DOHH2 (cell line): ENCODE data around the gene OR13J1.

Source experiments
- CTCF ChIP-seq: fragments of 200-600 bp; sonication (generic); IDR thresholded peaks from one replicate; pipeline ENCODE4 v1.5.1; 2014; ENCODE audit warnings: antibody characterized with exemption, mild to moderate bottlenecking, low read depth, low read length; ENCODE audit not compliant: poor library complexity, severe bottlenecking
- EZH2phosphoT487 ChIP-seq: fragments of 200-600 bp; sonication (generic); IDR thresholded peaks from 2 replicates; pipeline ENCODE4 v1.6.1; 2017; ENCODE audit warnings: borderline replicate concordance, mild to moderate bottlenecking, antibody characterized with exemption, low read length, moderate library complexity, mixed read lengths

GRCh38 chr9:35905912-35906679 lies 35.9 kb upstream of the OR13J1 start, which contains the start of gene HRCT1:
- TF ChIP-seq CTCF, result no peak
- TF ChIP-seq EZH2phosphoT487, result no peak
